NCI-H2196 treated with DMSO at 0.1 percent for 48 hours (cell line): ENCODE results near the gene CSF3.

Source experiments
- DNase-seq: peaks from one replicate; lab custom pipeline; 2025; ENCODE audit not compliant: unreplicated experiment; lab: John Stamatoyannopoulos, UW

CSF3 gene

DNA sequence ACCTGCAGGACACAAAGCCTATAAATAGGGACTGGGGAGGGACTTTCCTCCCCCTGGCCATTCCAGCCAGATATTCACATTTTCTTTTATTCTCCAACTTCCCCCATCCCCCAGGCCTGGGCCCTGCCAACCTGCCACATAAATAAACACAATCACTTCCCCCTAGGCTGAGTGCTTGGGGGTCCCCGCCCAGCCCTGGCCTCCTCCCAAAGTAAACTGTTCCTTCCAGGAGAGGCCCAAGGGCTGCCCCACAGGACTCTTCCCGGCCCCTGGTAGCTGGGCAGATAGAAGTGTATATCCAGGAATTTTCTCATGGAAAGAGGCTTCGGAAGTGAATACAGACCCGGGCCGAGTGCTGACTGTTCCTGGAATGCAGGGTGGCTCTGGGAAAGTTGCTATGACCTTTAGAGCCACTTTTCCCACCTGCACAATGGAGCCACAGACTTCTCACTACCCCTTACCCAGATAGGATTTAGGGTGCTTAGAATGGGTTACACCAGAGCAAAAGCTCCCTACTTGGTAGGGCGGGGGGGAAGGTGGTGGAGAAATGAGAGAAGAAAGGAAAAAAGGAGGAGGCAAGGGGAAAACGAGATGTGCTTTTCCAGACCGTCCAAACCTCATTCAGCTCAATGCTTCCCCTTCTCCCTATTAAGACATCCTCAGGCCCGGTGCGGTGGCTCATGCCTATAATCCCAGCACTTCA is 8.5 kb downstream of the CSF3 start:
- peak; percentile 66 for DNase-seq

DNA sequence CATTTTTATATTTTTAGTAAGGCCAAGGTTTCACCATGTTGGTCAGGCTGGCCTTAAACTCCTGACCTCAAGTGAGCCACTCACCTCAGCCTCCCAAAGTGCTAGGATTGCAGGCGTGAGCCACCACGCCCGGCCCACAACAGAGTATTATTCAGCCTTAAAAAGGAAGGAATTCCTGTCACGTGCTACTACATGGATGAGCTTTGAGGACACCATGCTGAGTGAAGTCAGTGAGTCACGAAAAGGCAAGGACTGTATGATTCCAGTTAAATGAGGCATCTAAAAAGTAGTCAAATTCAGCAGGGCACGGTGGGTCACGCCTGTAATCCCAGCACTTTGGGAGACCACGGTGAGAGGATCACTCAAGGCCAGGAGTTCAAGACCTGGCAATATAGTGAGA is 9.7 kb downstream of the CSF3 start:
- DNase-seq = no peak

DNA sequence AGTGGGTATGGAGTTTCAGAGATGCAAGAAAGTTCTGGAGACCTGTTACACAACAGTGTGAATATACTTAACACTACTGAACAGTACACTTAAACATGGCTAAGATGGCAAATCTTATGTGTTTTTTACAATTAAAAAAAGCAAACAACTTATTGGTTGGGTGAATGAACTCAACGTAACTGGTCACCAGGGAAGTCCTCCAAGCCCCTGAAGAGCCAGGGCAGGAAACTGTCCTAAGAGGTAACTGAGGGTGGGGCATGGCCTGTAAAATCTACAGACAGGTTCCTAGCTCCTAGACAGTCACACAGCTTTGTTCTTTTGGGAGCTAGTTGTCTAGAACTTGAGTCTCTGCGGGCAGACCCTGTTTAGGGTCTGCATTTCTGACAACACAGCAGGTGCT is 10.3 kb downstream of the CSF3 start:
- no peak for DNase-seq

DNA sequence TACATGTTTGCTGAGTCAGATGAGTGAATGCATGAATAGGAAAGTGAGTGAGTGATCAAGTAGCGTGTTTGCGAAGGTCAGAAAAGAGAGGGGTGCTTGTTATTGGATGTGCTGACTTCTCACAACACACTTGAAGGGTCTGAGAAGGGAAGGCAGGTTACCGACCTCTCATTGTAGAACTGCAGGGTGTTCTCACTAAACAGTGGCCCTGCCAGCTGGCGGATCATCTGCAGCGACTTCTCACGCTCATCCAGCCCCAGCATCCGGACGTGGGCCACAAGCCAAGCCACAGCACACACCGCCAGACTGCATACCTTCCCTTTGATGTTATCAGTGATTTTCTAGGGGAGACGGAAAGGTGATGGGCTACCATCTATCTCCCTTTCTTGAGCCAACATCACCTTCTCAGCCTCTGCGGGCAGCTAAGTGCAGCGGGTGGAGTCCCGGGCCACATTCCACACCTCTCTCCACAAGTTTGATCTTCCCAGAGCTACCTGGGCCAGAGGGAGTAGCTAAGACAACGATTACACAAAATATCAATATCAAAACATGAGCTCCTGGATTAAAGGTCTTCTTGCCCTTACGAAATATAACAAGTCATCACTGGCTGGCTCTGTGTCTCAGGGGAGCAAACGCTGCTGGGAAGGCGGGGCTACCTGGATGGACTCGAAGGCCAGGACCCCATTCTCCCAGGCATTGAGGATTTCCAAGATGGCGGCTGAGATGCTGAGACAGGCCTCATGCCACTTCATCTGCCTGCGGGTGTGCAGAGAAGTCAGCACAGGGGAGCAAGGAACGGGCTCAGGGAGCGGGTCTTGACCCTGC is 11.0 kb downstream of the CSF3 start:
- DNase-seq = peak; percentile 8

DNA sequence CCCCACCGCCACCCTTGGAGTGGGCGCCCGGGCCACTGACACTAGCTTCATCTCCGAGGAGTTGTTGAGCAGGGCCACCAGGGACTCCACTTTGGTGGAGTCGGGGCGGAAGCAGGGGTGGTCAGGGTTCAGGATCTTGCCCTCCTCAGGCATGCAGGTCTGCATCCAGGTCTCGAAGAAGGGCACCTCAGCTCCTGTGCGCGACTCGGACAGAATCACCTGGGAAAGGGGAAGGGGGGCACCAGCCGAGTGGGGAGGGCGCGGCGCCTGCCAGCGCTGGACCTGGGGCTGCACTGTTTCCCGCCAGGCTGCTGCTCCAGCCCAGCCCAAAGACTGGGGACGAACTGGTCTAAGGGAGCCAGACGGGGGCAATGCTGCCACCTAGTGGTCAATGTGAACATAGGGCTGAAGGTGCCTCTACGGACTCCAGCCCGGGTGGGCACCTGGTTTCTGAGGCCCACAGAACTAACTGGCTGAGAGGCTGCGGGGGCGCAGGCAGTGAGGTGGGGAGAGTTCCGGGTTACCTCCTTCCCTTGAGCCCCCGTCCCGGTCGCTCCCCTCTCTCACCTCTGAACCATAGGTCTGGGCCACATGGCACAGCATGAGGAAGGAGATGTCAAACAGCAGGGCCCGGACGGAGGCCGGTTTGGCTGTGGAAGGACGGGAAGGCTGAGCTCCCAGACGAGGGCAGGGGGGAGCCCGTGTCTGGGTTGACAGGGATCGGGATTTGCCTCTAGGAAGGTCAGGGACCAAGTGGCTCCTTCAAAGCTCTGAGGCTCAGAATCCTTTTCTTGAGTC is 11.8 kb downstream of the CSF3 start:
- peak; percentile 18 for DNase-seq

DNA sequence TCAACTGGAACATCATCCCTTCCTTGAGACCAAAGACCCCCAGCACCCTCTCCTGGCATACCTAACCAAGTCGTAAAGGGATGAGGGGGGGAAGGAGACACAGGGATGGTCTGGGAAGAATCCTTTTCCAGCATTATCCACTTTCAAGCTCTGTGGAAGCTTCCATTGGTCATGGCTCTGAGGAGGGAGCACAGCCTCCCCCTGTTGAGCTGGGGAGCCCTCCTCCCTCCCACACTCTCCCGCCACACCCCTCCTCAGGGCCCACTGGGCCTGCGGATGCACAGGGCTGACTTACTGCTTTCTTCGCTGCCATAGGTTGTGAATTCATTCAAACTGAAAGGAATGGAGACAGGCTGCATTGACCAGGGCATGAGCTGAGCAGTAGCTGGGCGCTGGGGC is 12.4 kb downstream of the CSF3 start:
- no peak for DNase-seq

DNA sequence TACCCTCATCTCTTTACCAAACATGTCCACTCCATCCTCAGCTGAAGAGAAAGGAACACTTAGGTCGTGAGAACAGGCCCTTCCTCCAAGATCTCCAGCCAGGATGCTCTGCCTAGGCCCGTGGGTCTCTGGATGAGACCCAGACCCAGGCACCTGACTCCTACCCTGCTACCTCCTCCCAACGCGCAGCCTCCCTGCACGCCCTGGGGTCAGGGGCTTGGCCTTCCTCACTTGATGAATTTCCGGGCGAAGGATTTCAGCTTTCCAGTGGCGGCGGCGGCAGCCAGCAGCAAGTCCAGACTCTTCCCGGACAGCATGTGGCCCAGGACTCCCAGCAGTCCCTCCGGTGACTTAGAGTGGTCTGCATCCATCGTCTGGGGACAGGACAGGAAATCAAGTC is 13.4 kb downstream of the CSF3 start:
- DNase-seq = no peak

DNA sequence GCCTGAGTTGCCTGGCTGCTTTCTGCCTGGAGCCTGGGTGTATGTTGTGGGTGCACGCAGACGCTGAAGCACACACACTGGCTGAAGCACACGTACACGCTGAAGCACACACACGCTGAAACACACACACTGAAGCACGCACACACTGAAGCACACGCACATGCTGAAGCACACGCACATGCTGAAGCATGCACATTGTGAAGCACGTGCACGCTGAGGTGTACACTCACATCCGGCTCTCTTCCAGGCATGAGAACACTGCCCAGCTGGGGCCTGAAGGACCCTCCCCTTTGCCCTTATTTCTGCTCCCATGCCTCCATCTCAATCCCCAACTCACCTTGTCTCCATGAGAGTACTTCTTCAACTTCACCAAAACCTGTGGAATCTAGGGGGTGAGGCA is 16.5 kb downstream of the CSF3 start:
- no peak for DNase-seq

DNA sequence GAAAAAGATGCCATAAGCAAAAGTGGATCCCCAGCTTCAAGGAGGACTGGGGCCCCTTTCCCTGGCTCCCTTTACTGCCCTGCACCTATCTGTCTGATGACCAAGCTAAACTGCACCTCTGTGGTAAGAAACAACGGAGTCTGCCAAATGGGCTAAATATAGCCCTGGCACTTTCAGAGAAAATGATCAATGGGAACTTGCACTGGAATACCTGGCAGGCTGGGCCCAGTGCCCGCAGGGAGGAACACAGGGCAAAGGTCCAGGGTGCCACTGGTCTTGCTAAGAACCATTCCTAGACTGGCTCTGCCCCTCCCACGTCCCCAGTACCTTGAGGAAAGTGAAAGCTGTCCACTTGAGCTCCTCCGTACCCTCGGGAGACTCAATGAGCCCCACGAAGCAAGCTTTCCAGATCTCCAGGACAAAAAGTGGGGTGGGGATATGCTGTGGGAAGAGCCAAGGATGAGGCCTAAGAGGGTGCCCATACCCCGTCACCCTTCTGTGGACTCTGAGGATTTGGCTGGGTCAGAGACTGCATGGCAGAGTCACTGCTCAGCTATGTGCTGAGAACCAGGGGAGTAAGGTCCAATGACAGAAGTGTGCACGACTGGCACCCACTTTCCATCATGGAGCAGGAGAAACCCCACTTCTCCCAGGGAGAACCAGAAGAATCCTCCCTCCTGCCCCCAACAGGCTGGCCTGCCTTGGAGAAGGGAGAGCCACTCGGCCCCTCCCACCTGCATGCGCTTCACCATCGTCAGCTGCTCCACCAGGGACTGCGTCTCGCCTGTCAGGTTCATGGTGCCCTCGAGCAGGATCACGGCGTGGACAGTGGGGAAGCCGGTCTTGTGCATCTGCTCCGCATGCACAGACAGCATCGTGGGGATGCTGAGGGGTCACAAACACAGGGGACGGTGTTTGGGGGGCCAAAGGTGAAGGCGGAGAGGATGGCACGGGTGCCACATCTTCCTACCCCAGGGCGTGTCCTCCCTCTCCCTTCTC is 17.4 kb downstream of the CSF3 start:
- DNase-seq = no peak

DNA sequence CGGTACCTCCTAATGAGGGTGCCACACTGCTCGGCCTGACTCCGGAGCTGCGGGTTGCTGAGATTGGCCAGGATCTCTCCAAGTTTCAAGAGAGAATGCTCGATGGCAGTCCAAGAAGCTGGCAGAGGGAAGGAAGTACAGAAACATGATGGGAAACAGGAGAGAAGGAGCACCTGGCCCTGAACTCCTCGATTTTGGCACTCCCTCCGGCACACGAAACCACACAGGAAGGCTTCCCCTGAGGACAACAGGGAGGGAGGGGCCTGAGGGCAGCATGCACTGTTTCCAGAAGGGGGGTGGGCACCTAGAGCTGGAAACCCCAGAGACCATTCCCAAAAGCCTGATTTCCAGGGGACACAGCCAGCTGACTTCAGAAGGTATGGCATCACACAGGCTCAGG is 18.1 kb downstream of the CSF3 start:
- no peak for DNase-seq

DNA sequence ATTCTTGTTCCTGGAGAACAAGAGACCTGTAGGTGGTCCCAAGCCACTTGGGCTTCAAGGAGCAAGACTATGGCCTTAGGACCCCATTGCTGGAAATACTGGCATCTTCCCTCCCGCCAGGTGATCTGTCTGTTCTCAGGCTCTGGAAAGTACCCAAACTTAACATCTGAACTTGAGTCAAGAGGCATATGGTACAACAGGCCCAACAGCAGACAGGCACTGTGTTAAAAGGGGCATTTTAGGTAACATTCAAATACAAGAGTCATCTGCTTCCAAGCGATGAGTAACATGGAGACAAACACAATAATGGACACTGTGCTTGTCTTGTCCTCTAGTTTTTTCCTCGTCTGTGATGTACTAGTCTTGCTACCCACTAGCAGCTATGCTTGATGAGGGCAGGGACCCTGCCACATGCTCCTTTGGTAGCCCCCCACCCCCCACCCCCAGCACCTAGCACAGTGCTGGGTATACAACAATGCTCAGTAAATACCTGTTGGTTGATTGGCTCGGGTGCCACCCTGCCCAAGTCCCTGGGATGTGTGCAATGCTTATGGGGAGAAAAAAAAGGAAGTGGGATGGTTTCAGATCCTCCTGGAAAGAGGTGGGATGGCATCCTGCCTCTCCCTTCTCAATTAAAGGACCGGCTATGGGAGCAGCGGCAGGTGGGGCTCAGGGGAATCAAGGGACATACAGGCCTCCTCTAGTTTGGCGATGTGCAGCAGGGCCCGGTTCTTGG is 19.4 kb downstream of the CSF3 start:
- no peak for DNase-seq

DNA sequence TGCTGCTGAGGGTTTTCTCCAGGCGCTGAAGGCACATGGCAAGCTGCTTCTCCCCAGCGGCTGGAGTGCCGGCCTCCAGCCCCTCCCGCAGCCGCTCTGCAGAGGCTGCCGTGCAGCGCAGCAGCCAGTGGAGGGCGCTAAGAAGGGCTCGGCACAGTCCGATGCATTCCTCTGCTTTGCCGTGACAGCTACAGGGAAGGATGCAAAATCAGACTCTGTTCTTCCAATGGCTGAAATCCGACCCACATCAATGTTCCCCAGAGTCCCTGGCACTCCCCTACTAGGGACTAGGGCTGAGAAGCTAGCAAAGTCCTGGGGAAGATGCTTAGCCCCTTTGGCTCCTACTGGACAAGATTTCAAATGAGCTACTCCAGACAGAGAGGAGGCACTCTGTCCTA is 19.9 kb downstream of the CSF3 start:
- no peak for DNase-seq

DNA sequence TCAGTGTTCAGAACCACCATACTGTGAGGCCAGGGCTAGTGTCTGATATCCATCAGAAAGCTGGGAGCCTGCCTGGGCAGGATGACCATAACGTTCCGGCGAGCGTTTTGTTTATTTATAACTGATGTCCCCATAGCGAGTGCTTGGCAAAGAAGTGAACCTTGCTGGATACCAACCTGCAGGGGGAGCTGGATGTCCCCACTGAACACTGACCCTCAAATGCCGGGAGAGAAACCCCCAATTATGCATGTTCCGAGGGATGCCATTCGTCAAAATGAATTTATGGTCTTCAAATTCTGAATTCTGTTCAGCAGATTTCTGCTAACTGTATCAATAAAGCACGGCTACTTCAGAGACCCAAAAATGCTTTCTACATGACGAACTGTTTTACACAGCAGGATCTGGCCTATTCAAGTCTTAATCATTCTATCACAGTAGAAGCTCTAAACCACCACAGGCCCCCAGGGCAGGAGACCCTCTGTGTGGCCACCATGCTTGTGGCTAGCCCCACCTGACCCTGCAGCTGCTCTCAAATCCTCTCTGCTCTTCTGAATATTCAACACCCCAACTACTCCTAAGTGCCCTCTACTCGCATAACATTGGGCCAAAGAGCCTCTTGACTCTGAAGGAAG is 23.8 kb downstream of the CSF3 start:
- DNase-seq = peak; percentile 11

DNA sequence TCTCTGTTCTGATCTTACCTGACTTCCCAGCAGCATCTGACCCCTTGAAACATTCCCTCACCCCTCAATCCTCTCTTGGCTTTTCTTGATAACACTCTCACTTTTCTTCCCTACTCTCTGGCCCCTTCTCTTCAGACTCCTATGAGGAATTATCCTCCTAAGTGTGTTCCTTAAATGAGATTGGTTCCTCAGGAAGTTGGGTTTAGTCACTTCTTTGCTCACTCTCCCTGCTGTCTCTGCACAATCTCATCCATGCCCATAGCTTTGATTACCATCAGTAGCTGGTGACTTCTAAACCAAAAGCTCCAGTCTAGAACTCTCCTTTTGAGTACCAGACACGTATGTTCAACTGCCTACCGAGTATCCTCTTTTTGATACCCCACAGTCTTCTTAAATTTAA is 26.0 kb downstream of the CSF3 start:
- DNase-seq = no peak

DNA sequence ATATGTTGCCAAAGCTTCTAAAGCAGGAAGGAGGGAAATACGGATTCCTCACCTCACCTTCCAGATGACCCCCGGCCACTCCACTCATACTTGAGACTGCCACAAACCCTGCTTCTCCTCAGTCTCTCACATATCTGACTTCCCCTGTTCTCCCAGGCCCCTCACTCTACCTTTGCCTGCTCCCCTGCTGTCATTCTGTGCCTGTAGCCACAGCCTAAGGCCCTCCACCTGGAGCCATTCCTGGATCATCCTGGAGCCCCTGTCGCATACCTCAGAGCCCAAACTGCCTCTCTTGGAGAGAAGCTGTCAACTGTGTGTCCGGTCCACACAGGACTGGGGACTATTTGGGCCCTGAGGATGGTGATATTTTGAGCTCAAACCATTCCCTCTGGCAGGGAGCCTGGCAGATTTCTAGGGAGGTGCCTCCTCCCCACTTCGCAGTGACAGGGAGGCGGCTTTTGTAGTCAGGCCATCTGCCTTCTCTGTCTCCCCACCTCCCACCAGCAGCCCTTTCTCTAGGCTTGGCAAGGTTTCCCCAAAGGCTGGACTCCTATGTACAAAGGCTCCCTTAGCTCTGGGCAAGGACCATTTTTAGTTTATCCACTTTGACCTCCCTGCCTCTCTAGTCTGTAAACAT is 41.3 kb downstream of the CSF3 start:
- no peak for DNase-seq

DNA sequence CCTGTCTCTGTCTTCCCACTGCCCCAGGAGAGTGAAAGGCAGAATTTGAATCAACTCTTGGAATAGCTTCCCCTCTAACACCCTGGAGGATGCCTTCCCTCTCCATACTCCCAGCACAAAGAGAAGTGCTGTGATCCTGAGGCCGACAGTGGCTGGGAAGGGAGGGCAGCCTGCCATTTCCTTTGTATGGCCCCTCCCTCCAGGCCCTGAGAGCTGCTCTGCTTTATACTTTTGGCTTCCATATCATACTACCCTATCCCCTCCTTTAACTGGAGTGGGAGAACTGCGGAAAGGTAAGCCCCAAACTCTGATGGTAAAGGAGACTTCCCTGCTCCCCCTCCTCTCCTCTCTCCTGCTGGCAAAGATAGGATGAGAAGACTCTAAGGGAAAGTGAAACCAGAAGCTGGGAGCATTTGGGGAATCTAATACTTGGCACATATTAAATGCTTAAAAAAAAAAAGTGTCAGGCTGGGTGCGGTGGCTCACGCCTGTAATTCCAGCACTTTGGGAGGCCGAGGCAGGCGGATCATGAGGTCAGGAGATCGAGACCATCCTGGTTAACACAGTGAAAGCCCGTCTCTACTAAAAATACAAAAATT is 43.0 kb downstream of the CSF3 start:
- no peak for DNase-seq

DNA sequence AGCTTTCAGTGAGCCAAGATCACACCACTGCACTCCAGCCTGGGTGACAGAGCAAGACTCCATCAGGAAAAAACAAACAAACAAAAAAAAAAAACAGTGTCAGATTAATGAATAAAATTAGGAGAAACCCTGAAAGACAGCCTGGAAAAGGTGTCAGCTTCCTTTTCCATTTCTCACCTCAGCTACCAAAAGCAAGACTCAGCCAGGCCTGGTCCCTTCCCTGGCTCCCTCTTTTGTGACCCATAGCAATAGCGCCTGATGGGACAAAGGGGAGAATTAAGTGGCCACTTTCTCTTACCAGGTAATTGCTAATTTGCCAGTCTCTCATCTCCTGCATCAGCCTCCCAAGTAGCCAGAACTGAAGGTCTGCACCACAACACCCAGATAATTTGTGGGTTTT is 43.6 kb downstream of the CSF3 start:
- no peak for DNase-seq

DNA sequence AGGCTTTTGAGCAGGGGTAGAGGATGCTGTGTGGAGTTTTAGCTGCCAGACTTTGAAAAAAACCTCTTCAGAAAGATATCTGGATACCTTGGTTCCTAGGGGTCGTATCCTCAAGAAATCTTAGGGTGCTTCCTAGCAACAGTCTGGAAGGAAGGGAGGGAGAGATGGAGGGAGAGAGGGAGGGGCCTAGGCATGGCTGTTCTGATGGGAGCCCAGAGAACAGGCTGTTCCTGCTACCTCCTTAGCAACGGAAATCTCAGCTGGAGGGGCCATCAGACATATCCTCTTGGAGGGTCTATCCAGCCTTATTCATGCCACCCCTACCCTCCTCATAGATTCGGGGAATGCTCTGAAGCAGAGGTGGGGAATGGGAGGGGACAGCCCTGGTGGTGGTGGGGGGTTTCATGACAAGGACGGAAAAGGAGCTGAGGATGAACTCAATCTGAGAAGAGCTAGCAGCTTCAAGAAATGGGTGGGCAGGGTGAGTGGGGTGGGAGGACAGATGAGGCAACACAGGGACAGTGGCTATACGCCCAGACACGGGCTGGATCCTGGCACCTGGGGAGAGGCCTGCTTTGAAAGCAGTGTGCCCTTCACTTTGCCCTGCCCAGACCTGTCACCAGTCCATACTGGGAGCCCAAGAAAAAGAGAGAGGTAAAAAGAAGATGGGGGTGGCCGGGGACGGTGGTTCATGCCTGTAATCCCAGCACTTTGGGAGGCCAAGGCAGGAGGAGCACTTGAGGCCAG is 44.7 kb downstream of the CSF3 start:
- DNase-seq = no peak
